Activated CD8-positive, alpha-beta memory T cell treated with anti-CD3 and anti-CD28 coated beads for 24 hours (primary cell): ENCODE measurements around the gene PRKN.
"Not testable (repeated sequence)": the region's sequence is repeated elsewhere in the genome, so short reads cannot be mapped to it uniquely, and the experiment has no call there.

Experiments
- DNase-seq: peaks from one replicate; pipeline ENCODE4 v3.0.0-alpha.2; 2020

The PRKN gene

GRCh38 chr6:162531391-162531790, 196.2 kb downstream of the PRKN start:
- DNase-seq: not testable (repeated sequence)

DNA sequence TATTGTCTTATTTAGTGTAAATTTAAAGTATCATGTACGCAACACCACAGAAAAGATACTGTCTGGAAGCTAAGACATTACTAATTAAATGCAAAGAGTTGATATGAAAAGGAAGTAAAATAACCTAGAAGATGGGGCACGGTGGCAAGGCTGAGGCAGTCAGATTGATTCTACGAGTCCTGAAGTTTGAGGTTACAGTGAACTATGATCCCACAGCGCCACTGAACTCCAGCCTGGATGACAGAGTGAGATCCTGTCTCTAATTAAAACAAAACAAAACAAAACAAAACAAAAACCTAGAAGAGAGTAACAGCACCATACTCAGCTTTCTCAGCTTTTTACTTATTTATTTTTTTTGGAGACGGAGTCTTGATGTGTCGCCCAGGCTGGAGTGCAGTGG, 199.0 kb downstream of the PRKN start:
- no peak for DNase-seq

DNA sequence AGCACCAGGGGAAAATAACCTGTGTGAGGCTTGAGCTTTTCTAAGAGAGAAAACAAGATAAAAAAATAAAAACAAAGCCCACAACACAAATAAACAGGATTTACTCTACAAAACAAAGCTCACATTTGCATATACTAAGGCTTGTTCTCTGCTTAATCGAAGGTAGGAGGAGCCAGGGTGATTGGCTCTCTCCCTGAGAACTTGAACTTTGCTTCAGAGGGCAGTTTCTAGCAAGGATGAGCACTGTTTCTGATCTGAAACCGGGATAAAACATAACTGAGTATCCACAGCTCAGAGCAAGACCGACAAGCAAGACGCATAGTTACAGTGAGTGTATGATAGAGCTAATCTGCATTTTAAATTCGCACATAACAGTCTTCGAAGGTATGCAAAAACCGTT, 200.6 kb downstream of the PRKN start:
- no peak for DNase-seq

DNA sequence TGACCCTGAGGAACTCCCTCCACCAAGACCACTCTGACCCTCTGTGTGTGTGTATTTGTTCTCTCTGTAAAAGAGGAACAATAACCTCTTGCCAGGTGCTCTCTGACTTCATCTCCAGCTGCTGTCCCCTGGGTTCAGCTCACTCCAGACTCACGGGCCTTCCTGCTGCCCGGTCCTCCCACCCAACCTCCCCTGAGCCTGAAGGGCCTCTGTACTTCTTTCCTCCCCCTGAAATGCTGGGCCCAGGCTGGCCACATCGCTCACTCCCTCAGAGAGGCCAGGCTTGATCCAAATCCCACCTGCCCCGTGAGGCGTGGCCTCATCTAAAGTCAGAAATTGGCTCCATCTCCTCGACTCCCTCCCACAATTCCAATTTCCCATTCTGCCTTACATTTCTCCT, 202.4 kb downstream of the PRKN start:
- DNase-seq: no peak

DNA sequence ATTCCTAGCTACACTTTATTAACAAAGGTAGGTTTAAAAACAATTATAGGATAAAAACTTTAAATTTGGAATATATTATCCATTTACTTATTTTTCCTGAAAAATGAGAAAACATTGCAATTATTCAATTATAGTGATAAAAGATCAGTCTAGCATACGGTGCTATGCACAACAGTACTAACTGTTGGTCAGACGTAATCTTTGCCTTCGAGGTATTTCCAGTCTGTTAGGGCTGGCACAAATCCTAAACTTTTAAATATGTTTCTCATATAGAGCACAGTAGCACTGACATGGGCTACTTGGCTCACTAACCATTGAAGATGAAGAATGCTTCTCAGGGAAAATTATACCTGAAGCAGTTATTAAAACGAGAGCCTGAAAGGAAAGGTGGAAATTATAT, 214.8 kb downstream of the PRKN start:
- no peak for DNase-seq

DNA sequence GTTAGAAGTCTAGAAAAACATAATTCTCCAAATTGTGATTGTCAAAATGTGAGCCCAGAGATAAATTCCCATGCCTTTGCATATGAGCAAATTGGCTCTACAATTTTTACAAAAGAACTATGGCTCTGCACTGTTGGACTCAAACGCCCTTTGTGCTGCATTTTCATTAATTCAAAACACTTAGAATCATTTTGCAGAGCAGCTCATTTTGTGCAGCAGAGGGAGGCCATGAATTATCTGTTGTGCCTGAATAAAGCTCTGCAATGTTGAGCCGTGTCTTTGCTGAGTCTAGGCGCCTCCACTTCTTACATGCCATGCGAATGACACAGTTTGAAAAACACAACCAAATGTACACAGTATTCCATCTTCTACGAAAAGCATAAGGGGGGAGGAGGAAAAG, 230.2 kb downstream of the PRKN start:
- no peak for DNase-seq

DNA sequence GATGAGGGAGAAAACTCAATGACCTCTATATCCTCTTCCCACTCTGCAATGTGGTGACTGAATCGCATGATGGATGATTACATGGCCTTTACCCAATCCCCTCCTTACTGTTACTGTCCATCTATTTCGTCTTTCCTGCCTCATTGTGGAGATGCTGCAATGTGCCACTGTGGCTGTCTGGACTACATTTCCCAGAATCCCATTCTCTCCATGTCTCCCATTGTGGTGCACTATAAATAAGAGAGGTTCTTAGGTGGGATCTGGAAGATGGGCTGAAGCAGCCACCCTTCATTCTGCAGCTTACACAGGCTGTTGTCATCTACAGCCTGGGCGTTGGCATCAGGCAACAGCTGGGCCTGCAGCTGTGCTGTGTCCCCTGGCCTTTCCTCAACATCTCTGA, 233.6 kb downstream of the PRKN start:
- DNase-seq: no peak

DNA sequence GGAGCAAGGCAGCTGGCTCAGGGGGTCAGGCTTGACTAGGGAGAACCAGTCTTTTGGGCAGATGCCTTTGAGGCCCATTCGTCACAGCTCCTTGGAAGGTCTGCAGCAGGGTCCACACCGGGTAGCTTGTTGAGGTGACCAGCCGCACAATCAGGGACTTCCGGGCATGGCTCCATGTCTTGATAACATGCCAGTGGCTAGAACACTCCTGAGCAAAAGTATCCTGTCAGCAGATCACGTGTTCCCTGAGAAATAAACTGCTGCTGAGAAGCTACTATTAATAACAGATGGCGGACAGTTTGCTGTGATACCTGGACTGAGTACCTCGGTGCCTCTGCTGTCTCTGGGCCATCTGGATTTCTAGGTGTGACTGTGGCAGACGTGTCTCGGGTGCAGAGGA, 235.9 kb downstream of the PRKN start:
- DNase-seq: no peak

- no peak for DNase-seq
These were observed 238.2 kb downstream of the PRKN start for GRCh38 chr6:162489101-162489976.

- DNase-seq: no peak
These were observed 239.1 kb downstream of the PRKN start for GRCh38 chr6:162488444-162488843.

DNA sequence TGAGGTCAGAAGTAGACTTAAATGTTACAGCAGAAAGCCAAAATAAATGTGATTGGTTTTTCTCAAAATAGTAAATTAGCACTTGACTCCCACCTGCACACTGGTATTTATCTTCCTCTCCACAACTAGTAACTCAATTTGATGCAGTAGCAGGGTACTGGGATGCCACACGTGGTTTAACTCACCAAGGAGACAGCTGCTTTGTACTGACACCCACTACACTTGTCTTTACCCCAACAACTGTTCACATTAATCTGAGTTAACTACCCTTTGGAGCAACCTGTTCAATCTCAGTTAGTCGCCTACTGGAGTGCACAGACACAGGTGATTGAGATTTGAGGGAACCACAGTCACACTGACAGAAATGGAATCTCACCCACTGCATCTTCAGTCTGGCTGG, 242.1 kb downstream of the PRKN start:
- DNase-seq: no peak

DNA sequence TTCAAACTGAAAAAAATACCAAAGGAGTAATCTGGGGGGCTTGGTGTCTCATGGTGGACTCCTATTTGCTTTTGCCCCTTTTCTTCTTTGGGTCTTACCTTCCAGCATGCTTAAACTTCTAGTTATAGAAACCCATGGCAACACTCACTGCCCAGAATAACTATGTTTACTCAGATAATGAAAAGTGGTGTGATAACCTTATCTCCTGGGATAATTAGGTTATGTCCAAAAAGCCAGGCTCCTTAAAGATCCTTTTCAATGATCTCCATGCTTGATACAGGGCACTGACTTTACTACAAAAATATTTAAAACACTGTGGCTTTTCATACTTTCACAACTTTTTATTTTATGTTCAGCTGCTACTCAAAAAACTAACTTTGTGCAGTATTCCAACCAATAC, 245.6 kb downstream of the PRKN start:
- no peak for DNase-seq

GRCh38 chr6:162481320-162481719, 246.2 kb downstream of the PRKN start:
- no peak for DNase-seq

GRCh38 chr6:162478192-162478671, 249.3 kb downstream of the PRKN start:
- DNase-seq: no peak

DNA sequence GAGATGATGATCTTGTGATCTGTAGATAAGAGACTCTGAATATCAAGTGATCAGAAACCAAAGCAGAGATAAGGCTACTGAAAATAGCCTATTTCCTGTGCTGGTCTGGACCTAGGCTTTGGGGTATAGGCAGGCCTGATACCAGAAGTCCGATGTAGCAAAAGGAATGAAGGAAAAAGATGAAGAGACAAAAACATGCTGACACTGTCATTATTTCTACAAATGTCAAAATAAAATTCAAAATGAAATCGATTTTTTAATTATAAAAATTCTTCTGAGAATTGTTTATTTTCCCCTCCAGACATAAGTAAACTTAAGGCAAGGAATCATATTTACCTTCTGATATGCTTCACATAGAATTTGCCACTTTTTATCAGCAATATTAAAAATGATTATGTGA, 252.8 kb downstream of the PRKN start:
- DNase-seq: no peak

DNA sequence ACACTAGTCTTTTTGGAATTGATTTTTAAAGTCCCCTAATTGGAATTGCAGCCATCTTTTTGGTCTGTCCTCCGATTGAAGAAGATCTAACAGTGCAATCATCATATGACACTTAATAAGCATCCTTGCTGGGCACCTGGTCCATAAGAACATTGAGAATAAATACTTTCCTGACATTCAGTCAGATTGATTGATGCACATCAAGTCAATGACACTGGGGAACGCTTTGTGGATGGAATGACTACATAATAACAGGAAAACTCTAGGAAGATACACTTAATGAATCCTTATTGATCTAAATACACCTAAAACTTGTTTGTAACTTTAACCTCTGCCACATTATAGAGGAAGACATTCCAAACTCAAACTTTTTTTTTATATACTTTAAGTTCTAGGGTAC, 255.7 kb downstream of the PRKN start:
- DNase-seq: no peak

- DNase-seq: no peak
These were observed 259.2 kb downstream of the PRKN start for GRCh38 chr6:162468326-162468725.

DNA sequence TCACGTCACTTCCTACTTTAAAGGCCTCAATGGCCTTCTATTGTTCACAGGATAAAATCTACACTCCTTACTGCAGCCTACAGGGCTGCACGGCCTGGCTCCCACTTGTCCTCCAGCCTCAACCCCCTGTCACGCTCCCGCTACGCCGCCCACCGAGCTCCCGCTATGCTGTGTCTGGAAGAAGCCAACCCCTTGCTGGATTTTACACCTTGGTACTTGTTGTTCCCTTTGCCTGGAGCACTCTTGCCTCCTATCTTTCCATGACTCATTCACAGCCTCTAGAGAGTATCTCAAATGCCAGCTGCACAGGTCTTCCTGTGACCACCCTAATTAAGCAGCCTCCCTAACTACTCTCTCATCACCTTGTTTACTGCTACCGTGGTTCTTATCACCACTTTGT, 259.9 kb downstream of the PRKN start:
- DNase-seq: no peak

DNA sequence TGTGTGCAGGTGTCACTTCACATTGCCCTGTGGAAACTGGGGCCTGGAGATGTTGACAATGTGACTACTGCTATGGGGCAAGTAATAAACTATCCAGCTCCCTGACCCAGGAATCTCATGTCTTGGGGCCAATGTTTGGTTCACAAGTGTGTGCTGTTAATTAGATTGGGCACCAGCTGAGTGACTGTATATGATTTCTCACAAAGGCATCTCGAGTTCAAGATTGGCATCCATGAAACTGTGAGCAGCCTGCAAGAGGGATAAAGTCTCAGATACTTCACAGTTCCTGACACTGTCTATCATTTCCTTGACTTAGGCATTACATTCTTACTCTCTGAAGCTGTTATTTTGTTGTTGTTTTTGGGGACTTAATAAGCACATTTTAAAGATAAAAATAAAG, 264.0 kb downstream of the PRKN start:
- DNase-seq: no peak

- DNase-seq: no peak
These were observed 267.6 kb downstream of the PRKN start for GRCh38 chr6:162459985-162460384.

DNA sequence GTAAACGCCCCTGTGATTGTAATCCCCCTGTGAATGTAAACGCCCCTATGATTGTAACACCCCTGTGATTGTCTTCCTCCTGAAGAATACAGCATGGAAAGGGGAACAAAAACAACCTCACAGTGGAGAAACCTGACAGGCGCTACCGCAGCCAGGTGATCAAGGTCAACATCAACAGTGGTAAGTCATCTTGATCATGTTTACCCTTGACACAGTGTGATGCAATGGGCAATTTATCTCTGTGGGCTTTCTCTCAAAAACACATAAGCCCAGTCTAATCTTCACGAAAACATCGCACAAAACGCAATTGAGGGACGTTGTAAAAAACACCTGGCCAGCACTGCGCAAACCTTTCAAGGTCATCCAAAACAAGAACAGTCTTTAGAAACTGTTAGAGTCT, 277.2 kb downstream of the PRKN start:
- no peak for DNase-seq

GRCh38 chr6:162448294-162448693, 279.3 kb downstream of the PRKN start:
- DNase-seq: no peak

DNA sequence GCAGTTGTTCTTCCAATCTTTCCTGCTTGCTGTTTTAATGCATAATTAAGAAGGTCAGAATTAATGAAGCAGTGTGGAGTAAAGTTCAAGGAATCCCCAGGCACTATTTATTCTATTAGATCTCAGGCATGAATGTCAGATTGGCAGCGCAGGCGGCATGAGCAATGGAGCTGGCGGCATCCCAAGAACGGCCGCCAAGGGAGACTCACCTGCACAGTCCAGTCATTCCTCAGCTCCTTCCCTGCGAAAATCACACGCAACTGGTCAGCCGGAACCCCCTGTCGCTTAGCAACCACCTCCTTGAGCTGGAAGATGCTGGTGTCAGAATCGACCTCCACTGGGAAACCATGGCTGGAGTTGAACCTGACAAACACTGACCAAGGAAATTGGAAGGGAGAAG, 284.5 kb downstream of the PRKN start:
- no peak for DNase-seq

GRCh38 chr6:162442687-162443086, 284.9 kb downstream of the PRKN start:
- no peak for DNase-seq

- no peak for DNase-seq
These were observed 285.6 kb downstream of the PRKN start for GRCh38 chr6:162441991-162442390.
